ENCODE results near the gene SLC2A13. TPM values are rescaled to one million over a fixed set of nuclear protein-coding genes. Genes with fewer than 3 reads are reported as not detected.

The SLC2A13 gene
- total and polyA plus RNA-seq, 4 donors: 3.2 to 21.4 (median 7.4) TPM

DNA sequence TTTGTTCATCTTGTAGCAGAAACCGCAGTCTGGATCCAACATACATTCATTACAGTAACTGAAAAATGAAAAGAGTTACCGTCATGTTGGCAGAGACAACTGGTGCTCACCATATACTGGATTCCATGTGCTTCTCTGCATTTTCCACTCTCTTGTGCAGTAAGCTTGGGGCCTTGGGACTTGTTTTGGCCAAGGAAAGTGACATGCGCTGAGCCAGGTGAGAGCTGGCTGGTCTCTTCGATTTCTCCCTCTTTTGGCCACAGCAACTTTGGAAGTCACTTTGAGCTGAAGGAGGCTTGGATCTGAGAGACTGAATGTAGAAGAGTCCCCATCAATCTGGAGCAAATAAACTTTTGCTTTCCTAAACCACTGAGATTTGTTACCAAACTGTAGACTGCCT is 275.7 kb downstream of the SLC2A13 start:
- H3K4me1 ChIP-seq (ENCODE audit: control insufficient read depth in 5 of 5, insufficient read depth in 5 of 5, low read length in 5 of 5): no peaks in the 10 kb centered on the region
- H3K27ac ChIP-seq (ENCODE audit: low read depth in 1 of 2, low read length in 1 of 2): no peak overlapping the region
- H3K36me3 ChIP-seq (ENCODE audit: control insufficient read depth in 4 of 4, insufficient read depth in 4 of 4, low read length in 4 of 4): peaks cover 0 to 2% (median 1%) of the 10 kb centered on the region in 4 donors
- ATAC-seq (ENCODE audit: insufficient read depth, low FRiP score): no peak
- WGBS, 2 donors: 97 to 99% methylated on average over 4 of the region's 4 CpGs
- peaks cover 0 to 4% (median 0%) of the 10 kb centered on the region in 4 donors for H3K9me3 ChIP-seq (ENCODE audit: control insufficient read depth in 4 of 4, insufficient read depth in 3 of 4, low read length in 3 of 4)
- DNase-seq: no peak
- H3K9ac ChIP-seq (ENCODE audit: insufficient read depth in 1 of 2, low read length in 2 of 2): no peak overlapping the region
- no peaks in the 10 kb centered on the region for H3K27me3 ChIP-seq (ENCODE audit: control insufficient read depth in 3 of 3, insufficient read depth in 3 of 3, low read length in 2 of 3)
- TF ChIP-seq, protein P1, sequence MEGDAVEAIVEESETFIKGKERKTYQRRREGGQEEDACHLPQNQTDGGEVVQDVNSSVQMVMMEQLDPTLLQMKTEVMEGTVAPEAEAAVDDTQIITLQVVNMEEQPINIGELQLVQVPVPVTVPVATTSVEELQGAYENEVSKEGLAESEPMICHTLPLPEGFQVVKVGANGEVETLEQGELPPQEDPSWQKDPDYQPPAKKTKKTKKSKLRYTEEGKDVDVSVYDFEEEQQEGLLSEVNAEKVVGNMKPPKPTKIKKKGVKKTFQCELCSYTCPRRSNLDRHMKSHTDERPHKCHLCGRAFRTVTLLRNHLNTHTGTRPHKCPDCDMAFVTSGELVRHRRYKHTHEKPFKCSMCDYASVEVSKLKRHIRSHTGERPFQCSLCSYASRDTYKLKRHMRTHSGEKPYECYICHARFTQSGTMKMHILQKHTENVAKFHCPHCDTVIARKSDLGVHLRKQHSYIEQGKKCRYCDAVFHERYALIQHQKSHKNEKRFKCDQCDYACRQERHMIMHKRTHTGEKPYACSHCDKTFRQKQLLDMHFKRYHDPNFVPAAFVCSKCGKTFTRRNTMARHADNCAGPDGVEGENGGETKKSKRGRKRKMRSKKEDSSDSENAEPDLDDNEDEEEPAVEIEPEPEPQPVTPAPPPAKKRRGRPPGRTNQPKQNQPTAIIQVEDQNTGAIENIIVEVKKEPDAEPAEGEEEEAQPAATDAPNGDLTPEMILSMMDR (IDR thresholded peaks at IDR 0.05; ENCODE audit: control extremely low read depth, extremely low read depth): no peak
- H3K4me3 ChIP-seq: no peak overlapping the region

DNA sequence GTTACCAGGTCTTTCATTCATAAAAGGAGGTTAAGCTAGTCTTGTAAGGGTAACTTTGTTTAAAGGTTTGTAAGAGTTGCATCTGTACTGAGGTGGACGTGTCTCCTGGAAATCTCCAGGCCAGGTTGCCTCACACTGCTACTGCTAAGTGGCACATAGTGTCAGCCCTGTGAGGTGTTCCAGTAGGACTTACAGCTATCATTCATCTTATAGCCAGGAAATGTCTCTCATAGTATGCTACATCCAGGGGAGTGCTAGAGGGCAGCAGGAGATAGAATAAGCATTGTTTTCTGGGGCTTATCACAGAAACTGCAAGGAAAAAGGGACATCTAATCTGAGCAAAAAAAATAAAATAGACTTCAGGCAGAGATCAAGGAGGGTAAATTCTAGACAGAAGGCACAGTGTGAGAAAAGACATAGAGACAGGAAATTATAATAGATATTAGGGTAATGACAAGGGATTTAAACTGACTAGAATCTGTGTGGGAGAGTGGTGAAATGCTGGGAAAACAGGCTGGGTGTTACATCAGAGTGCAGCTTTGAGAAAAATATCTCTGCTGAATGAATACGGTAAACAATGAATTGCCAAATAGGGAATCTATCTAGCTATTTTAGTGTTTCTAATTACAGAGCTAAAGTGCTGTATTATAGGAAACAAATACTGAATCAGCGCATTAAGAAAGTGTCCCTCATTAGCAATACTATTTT is 281.2 kb downstream of the SLC2A13 start:
- TF ChIP-seq, protein P1 (IDR thresholded peaks at IDR 0.05; ENCODE audit: control extremely low read depth, extremely low read depth): no peak
- Histone ChIP-seq H3K27ac (ENCODE audit: low read depth in 1 of 2, low read length in 1 of 2) (no peak overlapping the region), H3K4me1 (ENCODE audit: control insufficient read depth in 5 of 5, insufficient read depth in 5 of 5, low read length in 5 of 5) (no peaks in the 10 kb centered on the region), H3K9me3 (ENCODE audit: control insufficient read depth in 4 of 4, insufficient read depth in 3 of 4, low read length in 3 of 4) (peaks cover 0 to 4% (median 0%) of the 10 kb centered on the region in 4 donors), H3K27me3 (ENCODE audit: control insufficient read depth in 3 of 3, insufficient read depth in 3 of 3, low read length in 2 of 3) (no peaks in the 10 kb centered on the region), H3K9ac (ENCODE audit: insufficient read depth in 1 of 2, low read length in 2 of 2) (no peak overlapping the region), H3K4me3 (no peak overlapping the region), H3K36me3 (ENCODE audit: control insufficient read depth in 4 of 4, insufficient read depth in 4 of 4, low read length in 4 of 4) (no peaks in the 10 kb centered on the region)
- 68 to 77% methylated on average over 3 of the region's 3 CpGs for WGBS, 2 donors
- DNase-seq (peak in 1 of 3 donors; percentile 36), ATAC-seq (ENCODE audit: insufficient read depth, low FRiP score) (no peak)

DNA sequence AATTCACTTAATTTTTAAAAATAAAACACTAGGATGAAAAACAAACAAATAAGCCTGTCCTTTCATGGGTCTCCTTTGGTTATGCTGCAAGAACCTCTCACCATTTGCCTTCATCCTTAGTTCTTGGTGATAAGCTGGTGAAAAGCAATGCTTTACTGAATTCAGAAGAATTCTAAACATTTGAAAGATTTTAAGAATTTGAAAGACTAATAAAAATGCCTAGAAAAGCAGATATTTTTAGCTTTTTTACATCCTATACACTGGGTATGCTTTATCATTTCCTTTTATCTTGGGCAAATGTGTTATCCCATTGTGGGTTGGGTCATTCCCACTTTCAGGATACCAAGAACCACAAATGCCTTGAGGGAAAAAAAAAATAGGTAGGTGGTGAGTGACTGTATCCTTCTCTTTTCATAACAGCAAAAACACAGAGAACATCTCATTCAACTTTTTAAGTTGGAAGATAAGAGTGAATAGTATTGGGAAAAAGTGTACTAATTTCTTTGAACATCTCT is 289.2 kb downstream of the SLC2A13 start:
- H3K4me1 ChIP-seq (ENCODE audit: control insufficient read depth in 5 of 5, insufficient read depth in 5 of 5, low read length in 5 of 5): peaks cover 0 to 2% (median 0%) of the 10 kb centered on the region in 5 donors
- no peaks in the 10 kb centered on the region for H3K27me3 ChIP-seq (ENCODE audit: control insufficient read depth in 3 of 3, insufficient read depth in 3 of 3, low read length in 2 of 3)
- no peaks in the 10 kb centered on the region for H3K9me3 ChIP-seq (ENCODE audit: control insufficient read depth in 4 of 4, insufficient read depth in 3 of 4, low read length in 3 of 4)

More for the DNA sequence above, 289.2 kb downstream of the SLC2A13 start:
- H3K9ac ChIP-seq (ENCODE audit: insufficient read depth in 1 of 2, low read length in 2 of 2): no peak overlapping the region
- TF ChIP-seq, protein P1 (IDR thresholded peaks at IDR 0.05; ENCODE audit: control extremely low read depth, extremely low read depth): no peak
- no peak overlapping the region for H3K27ac ChIP-seq (ENCODE audit: low read depth in 1 of 2, low read length in 1 of 2)
- no peak for DNase-seq
- peaks cover 0 to 3% (median 0%) of the 10 kb centered on the region in 4 donors for H3K36me3 ChIP-seq (ENCODE audit: control insufficient read depth in 4 of 4, insufficient read depth in 4 of 4, low read length in 4 of 4)
- H3K4me3 ChIP-seq: no peak overlapping the region
- no peak for ATAC-seq (ENCODE audit: insufficient read depth, low FRiP score)

Measured in lung (tissue), 12 donors.